NB4 (cell line): ENCODE results near the gene KRT77.

ENCODE experiments used
- CTCF ChIP-seq: IDR thresholded peaks from one replicate; pipeline ENCODE4 v1.5.1; 2012; ENCODE audit warnings: low read depth, low read length
- MAX ChIP-seq: IDR thresholded peaks from 2 replicates; pipeline ENCODE4 v1.6.1; 2011; ENCODE audit warnings: low read depth, low read length
- MYC ChIP-seq: IDR thresholded peaks from 2 replicates; pipeline ENCODE4 v1.6.1; 2011; ENCODE audit warnings: low read depth, low read length
- POLR2A ChIP-seq: IDR thresholded peaks from 2 replicates; pipeline ENCODE4 v1.6.1; 2011; ENCODE audit warnings: mild to moderate bottlenecking; ENCODE audit not compliant: insufficient read length; ENCODE audit errors: extremely low read depth

GRCh38 chr12:52699960-52700359, 3.4 kb downstream of the KRT77 start:
- TF ChIP-seq MYC (no peak), CTCF (no peak), POLR2A (no peak), MAX (no peak)
